Endodermal cell (in vitro differentiated cells): ENCODE data around the gene PNLIPRP3. TPM values are rescaled to one million over a fixed set of nuclear protein-coding genes. Genes with fewer than 3 reads are reported as not detected.

Experiments used
- DNase-seq: peaks from one replicate; pipeline ENCODE4 v3.0.0-alpha.2; 2017
- H3K27ac ChIP-seq: 2 replicates; pipeline ENCODE4 v1.5.1; 2013; ENCODE audit warnings: mild to moderate bottlenecking, low read depth, low read length, moderate library complexity
- H3K27me3 ChIP-seq: 2 replicates; pipeline ENCODE4 v1.6.1; 2013; ENCODE audit warnings: mild to moderate bottlenecking, low read length, moderate library complexity; ENCODE audit not compliant: insufficient read depth, control insufficient read depth, poor library complexity, severe bottlenecking
- H3K36me3 ChIP-seq: 2 replicates; pipeline ENCODE4 v1.7.0; 2013; ENCODE audit warnings: mild to moderate bottlenecking, low read length, moderate library complexity; ENCODE audit not compliant: control insufficient read depth, insufficient read depth
- H3K4me1 ChIP-seq: one replicate; pipeline ENCODE4 v1.7.0; 2013; ENCODE audit warnings: low read length; ENCODE audit not compliant: control insufficient read depth, insufficient read depth
- H3K4me3 ChIP-seq: 2 replicates; pipeline ENCODE4 v1.5.1; 2013; ENCODE audit warnings: mild to moderate bottlenecking, low read length, moderate library complexity
- H3K9ac ChIP-seq: 2 replicates; pipeline ENCODE4 v1.6.1; 2013; ENCODE audit warnings: mild to moderate bottlenecking, low read length, moderate library complexity; ENCODE audit not compliant: poor library complexity, severe bottlenecking; ENCODE audit errors: extremely low read depth
- H3K9me3 ChIP-seq: 2 replicates; pipeline ENCODE4 v1.6.1; 2013; ENCODE audit warnings: mild to moderate bottlenecking, low read length, moderate library complexity; ENCODE audit not compliant: control insufficient read depth
- H3K27ac Mint-ChIP-seq: 2 replicates; pipeline ENCODE4 v1.8.0; 2020; ENCODE audit warnings: mixed read lengths
- H3K27me3 Mint-ChIP-seq: 2 replicates; pipeline ENCODE4 v1.8.0; 2021; ENCODE audit warnings: mild to moderate bottlenecking, mixed read lengths; ENCODE audit not compliant: insufficient read depth
- H3K36me3 Mint-ChIP-seq: 2 replicates; pipeline ENCODE4 v1.8.0; 2020; ENCODE audit warnings: low read depth, mixed read lengths
- H3K4me1 Mint-ChIP-seq: 2 replicates; pipeline ENCODE4 v1.8.0; 2020; ENCODE audit warnings: mixed read lengths
- H3K4me3 Mint-ChIP-seq: 2 replicates; pipeline ENCODE4 v1.8.0; 2020; ENCODE audit warnings: mild to moderate bottlenecking, moderate library complexity, mixed read lengths
- H3K9me3 Mint-ChIP-seq: 2 replicates; pipeline ENCODE4 v1.8.0; 2020; ENCODE audit warnings: mild to moderate bottlenecking, mixed read lengths
- CTCF ChIP-seq: fragments of 200-600 bp; sonication (generic); conservative IDR thresholded peaks from 2 replicates; pipeline ENCODE4 v1.5.0; 2021; ENCODE audit warnings: antibody characterized with exemption, mild to moderate bottlenecking
- WGBS, 2 experiments: methylation state at CpG; one replicate each; pipeline versions ENCODE4 v1.1.5 to v1.1.7; 2013; ENCODE audit warnings: missing lambda C conversion rate in 2 of 2, mixed read lengths in 1 of 2; ENCODE audit not compliant: insufficient coverage in 1 of 2, insufficient read length in 1 of 2; 5-methylcytosine and 5-hydroxymethylcytosine counted together
- total RNA-seq, 2 donors: library from RNA; stranded (reverse); fragmentation: NEBNext Ultra II Directional in 1 of 2; extraction: Animal tissue kit (Norgen Biotek cat#: 25700) in 1 of 2; gene quantifications; 2 replicates in 1 of 2; 3 replicates in 1 of 2; pipeline ENCODE4 v1.2.1, GENCODE V29; 2021

PNLIPRP3 gene
- total RNA-seq, 2 donors from 2014 or later: not detected

GRCh38 chr10:116524736-116525135 is 97.1 kb downstream of the PNLIPRP3 start:
- H3K4me1 Mint-ChIP-seq: peaks cover 3% of the 10 kb centered on the region

GRCh38 chr10:116526219-116526618 is 98.6 kb downstream of the PNLIPRP3 start:
- WGBS, 2 experiments: 83 to 87% methylated on average over 1 to 2 of the region's 3 CpGs
- no peaks in the 10 kb centered on the region for H3K27me3 ChIP-seq
- no peak for TF ChIP-seq CTCF
- Mint-ChIP-seq H3K4me3 (no peak overlapping the region), H3K4me1 (peaks cover 3% of the 10 kb centered on the region), H3K9me3 (peaks cover 4% of the 10 kb centered on the region), H3K27me3 (no peaks in the 10 kb centered on the region), H3K27ac (no peak overlapping the region), H3K36me3 (no peaks in the 10 kb centered on the region)
- H3K9me3 ChIP-seq: no peaks in the 10 kb centered on the region
- no peaks in the 10 kb centered on the region for H3K36me3 ChIP-seq
- H3K27ac ChIP-seq: no peak overlapping the region
- H3K9ac ChIP-seq: no peak overlapping the region
- DNase-seq: no peak
- no peaks in the 10 kb centered on the region for H3K4me1 ChIP-seq
- H3K4me3 ChIP-seq: no peak overlapping the region

More at GRCh38 chr10:116524736-116525135, 97.1 kb downstream of the PNLIPRP3 start:
- Histone ChIP-seq H3K9me3 (no peaks in the 10 kb centered on the region), H3K4me1 (no peaks in the 10 kb centered on the region), H3K27me3 (no peaks in the 10 kb centered on the region), H3K9ac (no peak overlapping the region), H3K27ac (no peak overlapping the region), H3K36me3 (no peaks in the 10 kb centered on the region), H3K4me3 (no peak overlapping the region)
- no peaks in the 10 kb centered on the region for H3K36me3 Mint-ChIP-seq
- no peaks in the 10 kb centered on the region for H3K9me3 Mint-ChIP-seq
- no peak overlapping the region for H3K4me3 Mint-ChIP-seq
- 93 to 100% methylated on average over 2 to 3 of the region's 3 CpGs for WGBS, 2 experiments
- DNase-seq: no peak
- no peak for TF ChIP-seq CTCF
- H3K27ac Mint-ChIP-seq: no peak overlapping the region
- H3K27me3 Mint-ChIP-seq: no peaks in the 10 kb centered on the region

Other genes with a start within 250 kb of the PNLIPRP3 start
- gene GFRA1, start 154.6 kb upstream of the PNLIPRP3 start, total RNA-seq: 1 to 10 TPM; 1.6 to 3.1 TPM
- gene CCDC172, start 103.4 kb upstream of the PNLIPRP3 start, total RNA-seq: under 1 TPM in 1 of 2 donors, not detected in 1; 0.37 TPM
- not detected for gene PNLIP, start 118.1 kb downstream of the PNLIPRP3 start, total RNA-seq
- not detected for gene PNLIPRP1, start 163.1 kb downstream of the PNLIPRP3 start, total RNA-seq
- under 1 TPM; 0.64 to 0.79 TPM for gene PNLIPRP2, start 193.1 kb downstream of the PNLIPRP3 start, total RNA-seq